Testis (tissue), 3 donors: ENCODE measurements around the gene FDX2. TPM values are rescaled to one million over a fixed set of nuclear protein-coding genes. Genes with fewer than 3 reads are reported as not detected.

ENCODE experiments used
- DNase-seq: peaks from one replicate; pipeline ENCODE4 v3.0.0-alpha.2; 2019
- H3K27ac ChIP-seq, 2 donors: fragments of 200-600 bp; sonication (generic); one replicate each; pipeline ENCODE4 v1.5.1; 2019
- H3K27me3 ChIP-seq: fragments of 200-600 bp; sonication (generic); one replicate; pipeline ENCODE4 v1.5.1; 2019
- H3K36me3 ChIP-seq: fragments of 200-600 bp; sonication (generic); one replicate; pipeline ENCODE4 v1.5.1; 2017; ENCODE audit warnings: low read depth; ENCODE audit errors: missing control alignments
- H3K4me1 ChIP-seq: fragments of 200-600 bp; sonication (generic); one replicate; pipeline ENCODE4 v1.5.1; 2019
- H3K4me3 ChIP-seq, 2 donors: fragments of 200-600 bp; sonication (generic); one replicate each; pipeline ENCODE4 v1.5.1; 2017 to 2019
- H3K9me3 ChIP-seq: fragments of 200-600 bp; sonication (generic); one replicate; pipeline ENCODE4 v1.5.1; 2017
- CTCF ChIP-seq, 3 experiments: fragments of 450-650 bp in 2 of 3; fragments of 200-600 bp in 1 of 3; sonication (generic) in 1 of 3; IDR thresholded peaks; one replicate each; pipeline ENCODE4 v1.5.1; 2016 to 2019; ENCODE audit warnings: antibody characterized with exemption in 3 of 3, mild to moderate bottlenecking in 2 of 3, moderate library complexity in 1 of 3
- POLR2A ChIP-seq: fragments of 450-650 bp; IDR thresholded peaks from one replicate; pipeline ENCODE4 v1.6.1; 2017; ENCODE audit warnings: antibody characterized with exemption, mild to moderate bottlenecking, moderate library complexity
- WGBS, 2 donors: methylation state at CpG; one replicate each; pipeline ENCODE4 v1.1.5; 2018; 5-methylcytosine and 5-hydroxymethylcytosine counted together
- intact Hi-C: fragments of 100-400 bp; cut with DNase I; formaldehyde crosslinking; loops from one replicate; pipeline ENCODE4 v1.15.1; 2023; ENCODE audit warnings: low total_unique reads
- polyA plus RNA-seq: library from polyadenylated mRNA; stranded (reverse); fragments of 350-450 nt; fragmentation: Illumina TruSeq; extraction: RNeasy Lipid Tissue Mini Kit (QIAGEN cat#74804); gene quantifications from one replicate; pipeline ENCODE4 v1.2.3, GENCODE V29; 2014; ENCODE audit warnings: low read depth, low replicate concordance; ENCODE audit not compliant: insufficient read depth
- total RNA-seq, 2 donors: library from RNA; depleted of rRNA; stranded (reverse); fragments of >200 nt; gene quantifications; one replicate each; pipeline ENCODE4 v1.2.3, GENCODE V29; 2016

The FDX2 gene
- total and polyA plus RNA-seq, 3 donors from 2014 or later = 26.8 to 40.2 (median 35.7) TPM

GRCh38 chr19:10291554-10292205, 24.1 kb downstream of the FDX2 start:
- Histone ChIP-seq H3K9me3 (no peaks in the 10 kb centered on the region), H3K4me3 (peak overlapping the region; percentile 5 to 40), H3K27me3 (peaks cover 5% of the 10 kb centered on the region), H3K4me1 (peaks cover 41% of the 10 kb centered on the region), H3K36me3 (no peaks in the 10 kb centered on the region), H3K27ac (no peak overlapping the region)
- WGBS, 2 donors = 0 to 2% methylated on average over 10 to 49 of the region's 49 CpGs
- DNase-seq = no peak
- intact Hi-C loops = no loop called here
- TF ChIP-seq POLR2A (no peak), CTCF (IDR thresholded peaks at IDR 0.05) (no peak)

GRCh38 chr19:10290876-10291553, 24.8 kb downstream of the FDX2 start:
- Histone ChIP-seq H3K36me3 (no peaks in the 10 kb centered on the region), H3K4me3 (peak overlapping the region; percentile 5 to 40), H3K9me3 (no peaks in the 10 kb centered on the region), H3K4me1 (peaks cover 46% of the 10 kb centered on the region), H3K27me3 (peaks cover 5% of the 10 kb centered on the region), H3K27ac (no peak overlapping the region)
- intact Hi-C loops = no loop called here
- TF ChIP-seq POLR2A (no peak), CTCF (IDR thresholded peaks at IDR 0.05) (no peak)
- DNase-seq = peak; percentile 29
- WGBS, 2 donors = 1% methylated on average over 28 to 57 of the region's 57 CpGs

- 1% methylated on average over 25 to 30 of the region's 30 CpGs for WGBS, 2 donors
- TF ChIP-seq POLR2A (no peak), CTCF (IDR thresholded peaks at IDR 0.05) (no peak)
- intact Hi-C loops = no loop called here
- Histone ChIP-seq H3K27ac (no peak overlapping the region), H3K36me3 (no peaks in the 10 kb centered on the region), H3K4me3 (peak overlapping the region in 1 of 2 donors; percentile 38), H3K9me3 (no peaks in the 10 kb centered on the region), H3K4me1 (peaks cover 44% of the 10 kb centered on the region), H3K27me3 (peaks cover 5% of the 10 kb centered on the region)
- DNase-seq = no peak
These were observed 25.4 kb downstream of the FDX2 start for GRCh38 chr19:10290357-10290875.

- 0 to 1% methylated on average over 35 to 45 of the region's 45 CpGs for WGBS, 2 donors
- DNase-seq = no peak
- TF ChIP-seq POLR2A (no peak), CTCF (IDR thresholded peaks at IDR 0.05) (no peak)
- H3K27me3 ChIP-seq = peaks cover 5% of the 10 kb centered on the region
- H3K4me1 ChIP-seq = peaks cover 40% of the 10 kb centered on the region
- H3K36me3 ChIP-seq = no peaks in the 10 kb centered on the region
- intact Hi-C loops = no loop called here
- H3K27ac ChIP-seq = no peak within 1 kb of the TSS
- no peaks in the 10 kb centered on the region for H3K9me3 ChIP-seq
- peak within 1 kb of the TSS; percentile 4 to 40 for H3K4me3 ChIP-seq
These were observed 25.9 kb downstream of the FDX2 start, which contains the start of gene ICAM5 for GRCh38 chr19:10289836-10290356. Gene ICAM5, plus strand, starts transcription at chr19:10289952. Its CDS starts 92 bp downstream, at chr19:10290044.
